CD14-positive monocyte (primary cell): ENCODE results near the gene SEMA4A. TPM values are rescaled to one million over a fixed set of nuclear protein-coding genes. Genes with fewer than 3 reads are reported as not detected.

Experiments used
- DNase-seq, 3 donors: peaks; one replicate each; pipeline ENCODE4 v3.0.0-alpha.2; 2011 to 2022
- H2AFZ ChIP-seq: 2 replicates; pipeline ENCODE4 v1.6.0; 2012; ENCODE audit warnings: mild to moderate bottlenecking, low read depth, low read length, inconsistent platforms; ENCODE audit not compliant: insufficient read depth, poor library complexity, severe bottlenecking
- H3K27ac ChIP-seq, 2 donors: 1 replicate in 1 of 2; 2 replicates in 1 of 2; pipeline ENCODE4 v1.5.1; 2012 to 2013; ENCODE audit warnings: low read length in 2 of 2, control low read depth in 1 of 2, inconsistent platforms in 1 of 2, low read depth in 1 of 2, mild to moderate bottlenecking in 1 of 2
- H3K27me3 ChIP-seq, 2 donors: one replicate each; pipeline versions ENCODE4 v1.6.0 to v1.6.1; 2011 to 2013; ENCODE audit warnings: low read length in 2 of 2; ENCODE audit not compliant: control insufficient read depth in 2 of 2, insufficient read depth in 2 of 2
- H3K36me3 ChIP-seq, 2 donors: replicated peaks in 1 of 2; 1 replicate in 1 of 2; 2 replicates in 1 of 2; pipeline versions ENCODE4 v1.5.1 to v1.6.1; 2012 to 2013; ENCODE audit warnings: low read length in 2 of 2, control low read depth in 1 of 2, inconsistent platforms in 1 of 2, mild to moderate bottlenecking in 1 of 2; ENCODE audit not compliant: insufficient read depth in 2 of 2, control insufficient read depth in 1 of 2
- H3K4me1 ChIP-seq, 2 donors: 1 replicate in 1 of 2; 2 replicates in 1 of 2; pipeline versions ENCODE4 v1.5.1 to v1.6.1; 2012 to 2013; ENCODE audit warnings: low read length in 2 of 2, control low read depth in 1 of 2, inconsistent platforms in 1 of 2, mild to moderate bottlenecking in 1 of 2, moderate library complexity in 1 of 2; ENCODE audit not compliant: insufficient read depth in 2 of 2, control insufficient read depth in 1 of 2
- H3K4me2 ChIP-seq: replicated peaks from 2 replicates; pipeline ENCODE3; 2012; ENCODE audit warnings: low read length, moderate library complexity, mild to moderate bottlenecking; ENCODE audit not compliant: poor library complexity, severe bottlenecking; ENCODE audit errors: extremely low read depth
- H3K4me3 ChIP-seq, 3 experiments: fragments of 200-600 bp in 1 of 3; sonication (generic) in 1 of 3; replicated peaks in 1 of 3; 1 replicate in 2 of 3; 2 replicates in 1 of 3; pipeline ENCODE4 v1.5.1; 2011 to 2013; ENCODE audit warnings: low read length in 3 of 3, mild to moderate bottlenecking in 3 of 3, control low read depth in 2 of 3, low read depth in 2 of 3, inconsistent platforms in 1 of 3, moderate library complexity in 1 of 3
- H3K79me2 ChIP-seq: 2 replicates; pipeline ENCODE4 v1.6.0; 2012; ENCODE audit warnings: mild to moderate bottlenecking, control low read depth, inconsistent platforms, low read length, moderate library complexity; ENCODE audit not compliant: insufficient read depth
- H3K9ac ChIP-seq: 2 replicates; pipeline ENCODE4 v1.6.0; 2017; ENCODE audit warnings: low read length, mild to moderate bottlenecking; ENCODE audit not compliant: insufficient read depth, poor library complexity, severe bottlenecking
- H3K9me3 ChIP-seq, 2 donors: replicated peaks in 1 of 2; 1 replicate in 1 of 2; 2 replicates in 1 of 2; pipeline versions ENCODE4 v1.5.1 to v1.6.1; 2012 to 2013; ENCODE audit warnings: low read length in 2 of 2, control low read depth in 1 of 2; ENCODE audit not compliant: control insufficient read depth in 1 of 2, insufficient read depth in 1 of 2
- H4K20me1 ChIP-seq: 2 replicates; pipeline ENCODE4 v1.6.0; 2012; ENCODE audit warnings: mild to moderate bottlenecking, low read length, control low read depth, moderate library complexity; ENCODE audit not compliant: insufficient read depth
- H3K27ac Mint-ChIP-seq, 7 donors: one replicate each; pipeline ENCODE4 v1.8.0; 2020; ENCODE audit warnings: mild to moderate bottlenecking in 7 of 7, mixed read lengths in 7 of 7, moderate library complexity in 6 of 7, inconsistent platforms in 2 of 7
- H3K27me3 Mint-ChIP-seq, 3 donors: one replicate each; pipeline ENCODE4 v1.8.0; 2021 to 2022; ENCODE audit warnings: low read depth in 3 of 3, mild to moderate bottlenecking in 3 of 3, mixed read lengths in 3 of 3, moderate library complexity in 3 of 3, inconsistent platforms in 1 of 3
- H3K36me3 Mint-ChIP-seq, 2 donors: one replicate each; pipeline ENCODE4 v1.8.0; 2020; ENCODE audit warnings: mixed read lengths in 2 of 2, inconsistent platforms in 1 of 2, mild to moderate bottlenecking in 1 of 2
- H3K4me1 Mint-ChIP-seq: one replicate; pipeline ENCODE4 v1.8.0; 2020; ENCODE audit warnings: mild to moderate bottlenecking, mixed read lengths
- H3K4me3 Mint-ChIP-seq, 2 donors: one replicate each; pipeline ENCODE4 v1.8.0; 2020; ENCODE audit warnings: mild to moderate bottlenecking in 2 of 2, mixed read lengths in 2 of 2, moderate library complexity in 1 of 2
- H3K9me3 Mint-ChIP-seq, 7 donors: one replicate each; pipeline ENCODE4 v1.8.0; 2020 to 2022; ENCODE audit warnings: mixed read lengths in 7 of 7, mild to moderate bottlenecking in 6 of 7, moderate library complexity in 6 of 7, inconsistent platforms in 2 of 7
- WGBS: methylation state at CpG from one replicate; pipeline ENCODE4 v1.1.5; 2013; ENCODE audit warnings: missing lambda C conversion rate; ENCODE audit not compliant: insufficient coverage; 5-methylcytosine and 5-hydroxymethylcytosine counted together
- intact Hi-C, 2 donors: fragments of 100-400 bp; cut with micrococcal nuclease; formaldehyde crosslinking; loops; one replicate each; pipeline versions ENCODE4 v1.15.0 to v1.15.1; 2023
- polyA plus RNA-seq, 3 donors: library from polyadenylated mRNA; depleted of rRNA in 1 of 3; unstranded in 2 of 3; stranded (reverse) in 1 of 3; fragments of 300-500 nt in 2 of 3; fragments of >200 nt in 1 of 3; fragmentation: Illumina TruSeq in 2 of 3; gene quantifications; 1 replicate in 2 of 3; 2 replicates in 1 of 3; pipeline ENCODE4 v1.2.3, GENCODE V29; 2012 to 2021
- TF ChIP-seq, protein P1 (sequence below): fragments of 200-600 bp; IDR thresholded peaks from one replicate; pipeline ENCODE4 v1.8.0; 2022; ENCODE audit warnings: antibody characterized with exemption, mild to moderate bottlenecking

Gene SEMA4A
- polyA plus RNA-seq, 3 donors = 72.3 to 121 (median 116) TPM

- peaks cover 73 to 77% of the 10 kb centered on the region in 2 donors for H3K4me1 ChIP-seq
- peak overlapping the region; percentile 97 to 99 (median 99) for H3K27ac Mint-ChIP-seq
- peaks cover 57% of the 10 kb centered on the region for H3K79me2 ChIP-seq
- no peaks in the 10 kb centered on the region for H3K9me3 ChIP-seq
- peaks cover 0 to 2% (median 0%) of the 10 kb centered on the region in 7 donors for H3K9me3 Mint-ChIP-seq
- intact Hi-C loops = no loop called here
- H3K4me3 Mint-ChIP-seq = peak overlapping the region; percentile 97 to 99
- H4K20me1 ChIP-seq = peaks cover 6% of the 10 kb centered on the region
- WGBS = 4% methylated on average over 3 of the region's 11 CpGs
- H2AFZ ChIP-seq = peak overlapping the region; percentile 60
- peaks cover 83% of the 10 kb centered on the region for H3K4me1 Mint-ChIP-seq
- peak overlapping the region; percentile 92 for H3K4me2 ChIP-seq
- peak; percentile 95 to 98 (median 97) for DNase-seq
- H3K9ac ChIP-seq = peak overlapping the region; percentile 92
- peaks cover 39 to 41% of the 10 kb centered on the region in 2 donors for H3K36me3 Mint-ChIP-seq
- peak overlapping the region; percentile 62 to 90 (median 85) for H3K4me3 ChIP-seq
- TF ChIP-seq, protein P1, sequence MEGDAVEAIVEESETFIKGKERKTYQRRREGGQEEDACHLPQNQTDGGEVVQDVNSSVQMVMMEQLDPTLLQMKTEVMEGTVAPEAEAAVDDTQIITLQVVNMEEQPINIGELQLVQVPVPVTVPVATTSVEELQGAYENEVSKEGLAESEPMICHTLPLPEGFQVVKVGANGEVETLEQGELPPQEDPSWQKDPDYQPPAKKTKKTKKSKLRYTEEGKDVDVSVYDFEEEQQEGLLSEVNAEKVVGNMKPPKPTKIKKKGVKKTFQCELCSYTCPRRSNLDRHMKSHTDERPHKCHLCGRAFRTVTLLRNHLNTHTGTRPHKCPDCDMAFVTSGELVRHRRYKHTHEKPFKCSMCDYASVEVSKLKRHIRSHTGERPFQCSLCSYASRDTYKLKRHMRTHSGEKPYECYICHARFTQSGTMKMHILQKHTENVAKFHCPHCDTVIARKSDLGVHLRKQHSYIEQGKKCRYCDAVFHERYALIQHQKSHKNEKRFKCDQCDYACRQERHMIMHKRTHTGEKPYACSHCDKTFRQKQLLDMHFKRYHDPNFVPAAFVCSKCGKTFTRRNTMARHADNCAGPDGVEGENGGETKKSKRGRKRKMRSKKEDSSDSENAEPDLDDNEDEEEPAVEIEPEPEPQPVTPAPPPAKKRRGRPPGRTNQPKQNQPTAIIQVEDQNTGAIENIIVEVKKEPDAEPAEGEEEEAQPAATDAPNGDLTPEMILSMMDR = no peak
- no peaks in the 10 kb centered on the region for H3K27me3 ChIP-seq
- peaks cover 25 to 31% of the 10 kb centered on the region in 2 donors for H3K36me3 ChIP-seq
- H3K27ac ChIP-seq = peak overlapping the region; percentile 79 to 98
- peaks cover 0 to 4% (median 0%) of the 10 kb centered on the region in 3 donors for H3K27me3 Mint-ChIP-seq
Measured at GRCh38 chr1:156154317-156154749, 948 bp downstream of the SEMA4A start.

DNA sequence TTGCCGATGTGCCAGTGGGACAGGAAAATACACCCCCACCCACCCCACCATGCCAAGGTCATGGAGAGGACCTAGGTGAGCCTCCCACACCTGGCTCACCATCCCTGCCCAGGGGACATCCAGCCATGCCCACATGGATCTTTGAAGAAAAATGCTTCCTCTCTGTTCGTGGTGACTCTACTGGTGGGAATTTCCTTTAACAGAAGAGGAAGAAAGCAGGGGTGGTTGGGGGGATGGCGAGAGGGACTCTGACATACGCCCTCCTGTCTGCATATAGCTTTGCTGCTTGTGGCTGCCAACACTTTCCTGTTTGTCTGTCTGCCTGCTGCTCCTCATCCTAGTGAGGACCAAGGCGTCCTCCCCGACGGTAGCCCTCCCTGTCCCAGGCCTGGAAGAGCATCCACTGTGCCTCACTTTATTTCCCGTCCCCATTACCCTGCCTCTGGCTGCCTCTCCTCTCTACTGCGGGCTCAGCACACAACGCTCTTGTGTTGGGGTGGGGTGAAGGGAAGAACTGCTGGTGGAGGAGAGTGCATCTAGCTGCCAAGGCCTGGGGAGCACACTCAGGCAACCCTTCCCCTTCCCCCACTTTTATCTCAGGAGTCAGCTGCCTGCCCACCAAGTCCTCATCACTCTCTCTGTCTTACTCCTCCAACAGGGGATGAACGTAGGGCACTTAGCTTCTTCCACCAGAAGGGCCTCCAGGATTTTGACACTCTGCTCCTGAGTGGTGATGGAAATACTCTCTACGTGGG is 2.5 kb downstream of the SEMA4A start:
- Histone ChIP-seq H3K9ac (peak overlapping the region; percentile 92), H3K4me3 (peak overlapping the region; percentile 62 to 90 (median 85)), H3K36me3 (peaks cover 40 to 47% of the 10 kb centered on the region in 2 donors), H3K4me1 (peaks cover 72 to 77% of the 10 kb centered on the region in 2 donors), H3K27me3 (no peaks in the 10 kb centered on the region), H4K20me1 (peaks cover 16% of the 10 kb centered on the region), H2AFZ (no peak overlapping the region), H3K4me2 (peak overlapping the region; percentile 92), H3K79me2 (peaks cover 57% of the 10 kb centered on the region), H3K27ac (peak overlapping the region; percentile 79 to 98), H3K9me3 (no peaks in the 10 kb centered on the region)
- TF ChIP-seq, protein P1 = no peak
- Mint-ChIP-seq H3K4me3 (peak overlapping the region; percentile 97 to 99), H3K36me3 (peaks cover 54 to 56% of the 10 kb centered on the region in 2 donors), H3K27me3 (peaks cover 0 to 4% (median 2%) of the 10 kb centered on the region in 3 donors), H3K27ac (peak overlapping the region; percentile 86 to 99 (median 99)), H3K9me3 (no peaks in the 10 kb centered on the region), H3K4me1 (peaks cover 82% of the 10 kb centered on the region)
- WGBS = 25% methylated on average over 4 of the region's 12 CpGs
- intact Hi-C loops = no loop called here
- DNase-seq = peak; percentile 48 to 82 (median 63)
